NCI-H1417 (cell line): ENCODE measurements around the gene FGFRL1.
"Not testable (repeated sequence)": the region's sequence is repeated elsewhere in the genome, so short reads cannot be mapped to it uniquely, and the experiment has no call there.

Source experiments
- DNase-seq, 3 experiments: peaks; one replicate each; lab custom pipeline; 2025; lab: John Stamatoyannopoulos, UW

FGFRL1 gene

DNA sequence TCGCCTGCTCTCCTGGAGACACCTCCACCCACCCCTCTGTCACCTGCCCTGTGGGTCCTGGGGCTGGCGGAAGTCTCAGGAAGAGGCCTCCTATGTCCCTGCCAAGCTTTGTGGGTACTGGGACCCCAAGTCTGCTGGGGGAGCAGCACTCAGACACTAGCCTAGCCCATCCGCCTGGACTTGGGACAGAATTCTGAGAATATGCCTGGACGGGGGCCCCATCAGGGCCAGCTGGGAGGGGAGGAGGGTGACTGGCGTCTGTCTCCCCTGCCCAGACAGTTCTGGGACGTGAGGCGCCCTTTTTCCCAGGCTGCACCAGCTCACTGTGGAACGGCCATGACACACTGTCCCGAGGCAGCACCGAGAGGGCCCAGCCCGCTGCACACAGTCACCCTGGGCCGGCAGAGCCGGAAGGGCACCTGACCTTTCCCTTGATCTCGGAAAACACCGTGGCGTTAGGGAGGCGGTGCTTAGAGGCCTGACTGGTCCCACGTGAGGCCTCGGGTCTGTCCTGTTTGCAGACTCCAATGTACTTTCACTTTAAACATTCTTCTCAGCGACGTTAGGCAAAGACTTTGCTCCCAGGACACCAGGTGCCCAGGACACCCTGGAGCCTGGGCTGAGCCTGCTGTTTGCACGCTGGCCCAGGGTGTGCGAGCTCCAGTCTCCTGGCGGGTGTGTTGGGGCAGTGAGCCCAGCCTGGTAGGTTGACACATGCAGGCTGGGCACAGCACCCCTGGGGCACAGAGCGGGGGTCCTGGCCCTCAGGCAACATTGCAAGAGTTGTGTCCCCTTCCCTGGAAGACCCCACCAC, 18.9 kb upstream of the FGFRL1 start:
- DNase-seq = no peak

DNA sequence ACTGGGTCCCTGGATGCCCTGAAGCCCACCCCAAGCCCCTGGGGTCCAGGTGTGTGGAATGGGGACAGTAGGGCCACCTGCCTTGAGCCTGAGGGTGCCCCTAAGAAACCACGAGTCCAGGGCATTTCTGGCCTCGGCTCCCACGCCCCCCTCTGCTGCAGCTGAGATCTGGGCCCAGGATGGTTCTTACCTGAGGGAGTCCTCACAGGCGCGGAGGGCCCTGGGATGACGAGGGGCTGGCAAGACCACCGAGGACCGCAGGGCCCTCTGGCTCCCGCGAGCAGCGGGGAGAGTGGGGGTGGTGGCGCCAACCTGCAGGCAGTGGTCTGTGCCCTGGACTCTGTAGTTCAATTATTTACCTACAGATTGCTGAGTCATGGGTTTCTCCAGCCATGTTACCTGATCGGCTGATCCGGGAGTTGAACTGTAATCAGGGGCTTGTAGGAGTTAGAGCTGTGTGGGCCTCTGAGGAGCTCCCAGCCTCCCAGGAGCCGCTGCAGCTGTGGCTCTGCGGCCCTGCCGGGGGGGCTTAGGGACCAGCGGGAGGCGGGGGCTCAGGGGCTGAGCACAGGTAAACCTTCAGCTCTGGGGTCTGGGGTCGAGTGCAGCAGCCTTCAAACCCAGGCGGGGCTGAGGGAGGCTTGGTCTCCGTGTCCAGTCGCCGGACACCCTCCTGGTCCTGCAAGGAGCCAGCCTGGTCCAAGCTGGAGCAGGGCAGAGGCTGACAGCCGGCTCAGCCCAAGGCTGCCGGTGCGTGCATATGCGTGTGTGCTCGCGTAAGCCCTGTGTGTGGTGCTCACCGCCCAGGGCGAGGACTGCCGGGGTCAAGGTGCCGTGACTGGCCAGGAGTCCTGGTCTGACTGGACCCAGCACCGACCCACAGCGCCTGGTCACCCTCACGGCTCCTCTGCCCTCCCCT, 18.1 kb upstream of the FGFRL1 start, which contains the start of gene SLC26A1:
Gene SLC26A1, minus strand, starts transcription at position 294 of the 919 bp plus-strand sequence. CDS start 1,701 bp downstream, outside the sequence.
- DNase-seq = no peak

DNA sequence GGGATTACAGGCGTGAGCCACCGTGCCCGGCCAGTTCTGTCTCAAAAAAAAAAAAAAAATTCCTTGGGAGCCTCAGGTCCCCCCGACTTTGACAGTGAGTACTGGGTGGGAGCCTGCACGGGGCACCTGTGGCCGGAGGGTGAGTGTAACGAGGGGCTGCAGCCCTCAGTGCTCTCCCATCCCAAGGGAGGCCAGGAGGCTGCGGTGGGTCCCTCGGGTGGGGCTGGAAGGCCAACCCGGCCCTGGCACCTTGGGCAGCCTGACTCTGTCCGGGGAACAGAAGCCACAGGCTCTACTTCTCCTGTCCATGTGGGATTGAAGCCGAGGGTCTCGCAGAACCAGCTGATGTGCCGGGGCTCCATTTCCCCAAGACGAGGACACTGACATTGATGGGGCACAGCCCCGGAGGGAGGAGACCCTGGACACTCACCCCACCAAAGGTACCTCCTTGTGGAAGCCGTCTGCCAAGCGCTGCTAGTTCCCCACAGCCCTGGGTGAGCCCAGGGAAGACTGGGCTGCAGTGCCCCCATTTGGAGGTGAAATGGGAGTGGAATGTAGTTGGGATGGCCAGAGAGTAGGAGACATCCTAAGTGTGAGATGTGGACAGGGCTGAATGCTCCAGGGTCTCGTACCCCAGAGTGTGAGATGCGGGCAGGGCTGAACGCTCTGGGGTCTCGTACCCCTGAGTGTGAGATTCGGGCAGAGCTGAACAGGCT, 16.0 kb upstream of the FGFRL1 start:
- no peak for DNase-seq

DNA sequence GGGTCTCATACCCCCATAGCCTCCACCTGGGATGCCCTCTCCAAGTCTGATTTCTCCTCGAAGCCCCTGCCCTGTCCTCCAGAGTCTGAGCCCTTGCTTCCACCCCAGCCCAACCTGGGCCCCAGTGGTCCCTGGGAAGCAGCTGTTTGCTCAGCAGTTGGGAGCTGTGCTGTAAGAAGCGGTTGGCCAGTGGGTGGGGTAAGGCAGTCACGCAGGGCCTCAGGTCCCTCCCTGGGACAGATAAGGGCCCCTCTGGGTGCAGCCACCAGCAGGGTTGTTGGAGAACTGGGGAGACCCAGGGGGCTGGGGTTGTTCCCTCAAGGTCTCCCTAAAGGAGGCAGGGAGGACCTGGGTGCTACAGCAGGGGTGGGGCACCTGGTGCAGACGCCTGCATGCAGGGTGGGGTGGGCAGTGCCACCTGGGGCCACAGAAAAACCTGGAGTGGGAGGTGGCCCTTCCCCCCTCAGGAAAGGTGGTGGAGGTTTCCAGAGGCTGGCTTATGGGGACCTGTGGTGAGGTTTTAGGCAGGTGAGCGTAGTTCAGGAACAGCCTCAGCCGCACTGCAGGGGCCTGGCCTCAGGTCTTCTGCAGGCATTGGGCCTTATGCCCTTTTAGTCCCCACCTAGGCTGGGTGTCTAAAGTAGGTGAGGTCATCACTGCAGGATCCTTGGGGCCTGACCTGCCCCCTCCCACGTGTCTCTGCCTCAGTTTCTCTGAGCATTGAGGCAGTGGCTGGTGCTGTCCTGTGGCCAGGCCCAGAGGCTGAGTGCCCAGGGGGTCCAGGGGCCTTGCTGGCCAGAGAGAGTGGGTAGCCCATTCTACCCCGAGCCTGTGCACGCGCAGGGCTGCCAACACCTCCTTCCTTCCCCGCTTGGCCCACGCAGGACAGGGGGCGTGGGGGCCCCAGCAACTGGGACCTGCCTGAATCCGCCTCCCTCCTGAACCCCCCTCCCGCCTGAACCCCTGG, 15.1 kb upstream of the FGFRL1 start:
- no peak for DNase-seq

DNA sequence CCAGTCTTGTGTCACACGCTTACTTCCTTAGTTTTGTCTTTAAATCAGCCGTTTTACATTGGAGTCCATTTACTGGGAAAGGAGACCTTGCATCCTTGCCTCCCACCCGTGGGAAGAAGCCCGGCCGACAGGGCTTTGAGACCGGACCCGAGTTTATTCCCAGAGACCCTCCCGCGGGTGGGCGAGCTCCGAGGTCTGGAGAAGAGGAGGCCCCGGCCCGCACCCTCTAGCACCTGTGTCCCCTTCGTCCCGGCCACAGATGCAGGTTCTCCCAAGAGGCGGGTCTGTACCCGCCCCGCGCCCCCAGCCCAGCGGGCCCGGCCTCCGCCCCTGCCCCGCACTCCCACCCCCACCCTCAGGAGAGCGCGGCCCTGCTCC, 14.4 kb upstream of the FGFRL1 start:
- no peak for DNase-seq

DNA sequence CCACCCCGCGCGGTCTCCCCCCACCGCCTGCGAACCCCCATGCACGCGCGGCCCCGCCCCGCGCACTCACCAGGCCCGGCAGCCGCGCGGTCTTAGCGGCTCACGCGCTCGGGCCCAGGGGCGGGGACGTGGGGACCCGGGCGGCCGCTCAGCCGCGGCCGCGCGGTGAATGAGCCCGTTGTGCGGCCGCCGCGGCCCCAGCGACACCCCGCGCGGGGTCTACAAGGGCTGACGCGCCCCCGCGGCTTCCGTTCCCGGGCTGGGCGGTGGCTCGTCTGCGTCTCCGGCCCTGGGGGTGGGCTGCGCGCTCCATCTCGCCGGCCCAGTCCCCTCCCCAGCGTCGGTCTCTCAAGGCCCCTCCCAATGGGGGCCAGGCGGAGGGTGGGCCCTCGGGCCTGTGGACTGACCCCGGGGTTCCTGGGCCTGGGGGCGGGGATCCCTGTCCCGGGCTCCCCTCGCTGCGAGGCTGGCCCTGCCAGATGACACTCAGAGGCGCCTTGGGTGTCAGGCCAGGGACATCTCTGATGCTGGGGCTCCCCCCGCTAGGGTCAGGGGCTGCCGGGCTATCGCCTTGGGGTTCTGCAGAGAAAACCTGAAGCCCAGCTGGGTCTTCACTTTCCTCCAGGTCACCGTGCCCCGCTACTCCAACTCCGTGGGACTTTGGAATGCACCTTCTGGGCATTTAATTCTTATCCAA, 13.9 kb upstream of the FGFRL1 start:
- DNase-seq = peak in 2 of 3 experiments; percentile 37 to 38

DNA sequence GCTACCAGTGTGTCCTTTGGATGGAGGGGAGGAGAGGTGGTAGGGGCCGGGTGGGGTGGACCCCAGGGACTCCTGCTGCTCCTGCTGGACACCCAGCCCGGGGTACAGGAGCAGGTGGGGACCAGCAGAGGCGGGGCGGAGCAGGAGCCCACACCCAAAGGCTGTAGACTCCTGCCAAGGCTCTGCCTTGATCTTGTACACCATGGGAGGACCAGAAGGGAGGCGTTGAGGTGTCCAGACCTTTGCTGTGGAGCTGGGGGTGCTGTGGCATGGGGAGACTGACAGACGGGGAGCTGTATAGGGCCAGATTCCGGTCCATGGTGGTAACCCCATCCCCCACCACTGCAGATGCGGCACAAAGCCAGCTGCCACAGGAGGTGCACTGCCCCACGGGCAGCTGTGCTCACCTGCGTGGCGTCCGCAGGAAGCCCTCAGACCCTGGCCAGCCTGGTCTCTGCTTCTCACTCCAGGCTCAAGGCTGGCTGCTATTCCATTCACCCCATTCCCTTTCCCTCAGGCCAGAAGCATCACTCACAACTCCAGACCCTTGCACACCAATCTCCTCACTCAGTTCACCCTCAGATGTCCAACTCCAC, 13.2 kb upstream of the FGFRL1 start:
- DNase-seq = peak in 1 of 3 experiments; percentile 29

DNA sequence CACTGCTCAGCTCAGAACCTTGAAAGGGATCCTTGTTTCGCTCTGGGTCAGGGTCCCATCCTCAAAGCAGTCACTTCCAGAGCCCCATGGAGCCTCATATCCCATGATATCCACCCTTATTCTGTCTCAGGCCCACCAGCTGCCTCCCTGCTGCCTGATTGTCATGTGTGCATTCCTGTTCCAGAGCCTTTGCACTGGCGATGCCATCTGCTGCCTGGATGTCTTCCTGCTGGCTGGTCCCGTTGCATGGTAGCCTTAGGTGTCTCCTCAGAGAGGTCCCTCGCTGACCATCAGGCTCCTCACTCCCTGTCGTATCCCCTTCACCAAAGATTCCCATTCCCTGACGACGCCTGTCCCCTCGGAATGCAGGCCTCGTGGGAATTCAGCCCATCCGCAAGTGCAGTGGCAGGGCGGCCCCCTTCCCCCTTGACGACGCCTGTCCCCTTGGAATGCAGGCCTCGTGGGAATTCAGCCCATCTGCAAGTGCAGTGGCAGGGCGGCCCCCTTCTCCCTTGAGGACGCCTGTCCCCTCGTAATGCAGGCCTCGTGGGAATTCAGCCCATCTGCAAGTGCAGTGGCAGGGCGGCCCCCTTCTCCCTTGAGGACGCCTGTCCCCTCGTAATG, 12.1 kb upstream of the FGFRL1 start:
- DNase-seq = not testable (repeated sequence)

DNA sequence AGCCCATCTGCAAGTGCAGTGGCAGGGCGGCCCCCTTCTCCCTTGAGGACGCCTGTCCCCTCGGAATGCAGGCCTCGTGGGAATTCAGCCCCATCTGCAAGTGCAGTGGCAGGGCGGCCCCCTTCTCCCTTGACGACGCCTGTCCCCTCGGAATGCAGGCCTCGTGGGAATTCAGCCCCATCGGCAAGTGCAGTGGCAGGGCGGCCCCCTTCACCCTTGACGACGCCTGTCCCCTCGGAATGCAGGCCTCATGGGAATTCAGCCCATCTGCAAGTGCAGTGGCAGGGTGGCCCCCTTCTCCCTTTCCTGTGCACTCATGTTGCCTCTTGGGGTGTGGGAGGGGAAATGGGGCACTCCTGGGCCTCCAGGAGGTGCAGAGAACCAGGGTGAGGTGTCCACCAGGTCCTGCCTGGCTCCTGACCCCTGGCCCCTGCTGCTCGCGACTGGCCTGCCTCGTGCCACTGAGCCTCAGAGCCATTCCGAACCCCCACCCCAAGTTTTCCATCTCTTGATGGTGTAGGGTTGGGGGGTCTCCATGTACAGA, 11.5 kb upstream of the FGFRL1 start:
- no peak for DNase-seq

DNA sequence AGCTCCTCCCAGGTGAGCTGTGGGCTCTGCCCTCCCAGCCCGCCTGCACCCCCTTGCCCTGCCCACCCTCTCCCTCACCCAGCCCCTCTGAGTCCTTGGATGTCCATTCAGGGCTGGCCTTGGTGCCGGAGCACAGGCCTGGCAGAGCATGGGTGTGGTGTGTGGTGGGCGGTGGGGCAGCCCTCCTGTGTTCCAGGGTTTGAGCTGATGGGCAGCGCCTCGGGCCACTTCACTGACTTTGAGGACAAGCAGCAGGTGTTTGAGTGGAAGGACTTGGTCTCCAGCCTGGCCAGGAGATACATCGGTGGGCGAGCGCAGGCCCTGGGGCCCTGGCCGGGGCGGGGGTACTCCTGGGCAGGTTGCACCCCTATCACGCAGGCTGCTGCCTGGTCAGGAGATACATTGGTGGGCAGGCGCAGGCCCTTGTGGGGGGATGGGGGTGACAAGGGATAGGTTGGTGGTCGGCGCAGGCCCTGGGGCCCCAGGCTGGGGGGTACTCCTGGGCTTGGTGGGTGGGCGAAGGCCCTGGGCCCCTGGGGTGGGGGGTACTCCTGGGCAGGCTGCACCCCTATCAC, 10.7 kb upstream of the FGFRL1 start:
- DNase-seq = no peak

DNA sequence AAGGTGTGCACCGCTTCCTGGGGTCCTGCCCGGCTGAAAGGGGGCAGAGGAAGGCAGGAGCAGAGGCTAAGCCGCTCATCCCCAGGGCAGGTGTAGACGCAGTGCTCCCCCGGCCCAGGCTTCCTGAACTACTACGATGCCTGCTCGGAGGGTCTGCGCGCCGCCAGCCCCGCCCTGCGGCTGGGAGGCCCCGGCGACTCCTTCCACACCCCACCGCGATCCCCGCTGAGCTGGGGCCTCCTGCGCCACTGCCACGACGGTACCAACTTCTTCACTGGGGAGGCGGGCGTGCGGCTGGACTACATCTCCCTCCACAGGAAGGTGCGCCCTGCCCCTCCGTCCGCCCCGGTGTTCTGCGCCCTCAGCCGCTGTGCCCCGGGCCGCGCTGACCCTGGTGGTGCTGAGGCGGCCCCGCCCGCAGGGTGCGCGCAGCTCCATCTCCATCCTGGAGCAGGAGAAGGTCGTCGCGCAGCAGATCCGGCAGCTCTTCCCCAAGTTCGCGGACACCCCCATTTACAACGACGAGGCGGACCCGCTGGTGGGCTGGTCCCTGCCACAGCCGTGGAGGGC, 9.8 kb upstream of the FGFRL1 start:
- DNase-seq = no peak

DNA sequence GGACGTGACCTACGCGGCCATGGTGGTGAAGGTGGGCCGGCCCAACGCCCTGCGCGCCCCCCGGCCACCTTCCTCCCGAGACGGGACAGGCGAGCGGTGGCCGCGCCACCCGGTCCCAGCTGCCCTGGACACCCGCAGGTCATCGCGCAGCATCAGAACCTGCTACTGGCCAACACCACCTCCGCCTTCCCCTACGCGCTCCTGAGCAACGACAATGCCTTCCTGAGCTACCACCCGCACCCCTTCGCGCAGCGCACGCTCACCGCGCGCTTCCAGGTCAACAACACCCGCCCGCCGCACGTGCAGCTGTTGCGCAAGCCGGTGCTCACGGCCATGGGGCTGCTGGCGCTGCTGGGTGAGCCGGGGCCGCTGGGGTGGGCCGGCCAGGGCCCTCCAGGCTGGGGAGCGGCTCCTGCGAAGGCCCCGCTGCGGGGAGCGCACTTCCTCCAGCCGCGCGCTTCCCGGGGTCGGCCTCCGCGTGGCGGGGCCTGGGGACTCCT, 9.2 kb upstream of the FGFRL1 start:
- DNase-seq = no peak

DNA sequence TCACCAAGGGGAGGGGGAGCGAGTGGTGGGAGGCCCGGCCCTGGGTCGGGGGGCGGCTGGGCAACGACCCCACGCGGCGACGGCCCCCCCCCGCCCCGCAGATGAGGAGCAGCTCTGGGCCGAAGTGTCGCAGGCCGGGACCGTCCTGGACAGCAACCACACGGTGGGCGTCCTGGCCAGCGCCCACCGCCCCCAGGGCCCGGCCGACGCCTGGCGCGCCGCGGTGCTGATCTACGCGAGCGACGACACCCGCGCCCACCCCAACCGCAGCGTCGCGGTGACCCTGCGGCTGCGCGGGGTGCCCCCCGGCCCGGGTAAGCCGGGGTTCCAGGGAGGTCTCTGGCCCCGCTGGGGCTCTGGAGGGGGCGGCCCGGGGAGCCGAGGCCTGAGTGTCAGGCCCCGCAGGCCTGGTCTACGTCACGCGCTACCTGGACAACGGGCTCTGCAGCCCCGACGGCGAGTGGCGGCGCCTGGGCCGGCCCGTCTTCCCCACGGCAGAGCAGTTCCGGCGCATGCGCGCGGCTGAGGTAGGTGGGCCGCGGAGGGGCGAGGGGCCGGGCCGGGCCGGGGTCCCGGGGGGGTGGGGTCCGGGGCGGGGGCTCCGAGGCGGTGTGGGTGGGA, 8.7 kb upstream of the FGFRL1 start:
- DNase-seq = no peak

DNA sequence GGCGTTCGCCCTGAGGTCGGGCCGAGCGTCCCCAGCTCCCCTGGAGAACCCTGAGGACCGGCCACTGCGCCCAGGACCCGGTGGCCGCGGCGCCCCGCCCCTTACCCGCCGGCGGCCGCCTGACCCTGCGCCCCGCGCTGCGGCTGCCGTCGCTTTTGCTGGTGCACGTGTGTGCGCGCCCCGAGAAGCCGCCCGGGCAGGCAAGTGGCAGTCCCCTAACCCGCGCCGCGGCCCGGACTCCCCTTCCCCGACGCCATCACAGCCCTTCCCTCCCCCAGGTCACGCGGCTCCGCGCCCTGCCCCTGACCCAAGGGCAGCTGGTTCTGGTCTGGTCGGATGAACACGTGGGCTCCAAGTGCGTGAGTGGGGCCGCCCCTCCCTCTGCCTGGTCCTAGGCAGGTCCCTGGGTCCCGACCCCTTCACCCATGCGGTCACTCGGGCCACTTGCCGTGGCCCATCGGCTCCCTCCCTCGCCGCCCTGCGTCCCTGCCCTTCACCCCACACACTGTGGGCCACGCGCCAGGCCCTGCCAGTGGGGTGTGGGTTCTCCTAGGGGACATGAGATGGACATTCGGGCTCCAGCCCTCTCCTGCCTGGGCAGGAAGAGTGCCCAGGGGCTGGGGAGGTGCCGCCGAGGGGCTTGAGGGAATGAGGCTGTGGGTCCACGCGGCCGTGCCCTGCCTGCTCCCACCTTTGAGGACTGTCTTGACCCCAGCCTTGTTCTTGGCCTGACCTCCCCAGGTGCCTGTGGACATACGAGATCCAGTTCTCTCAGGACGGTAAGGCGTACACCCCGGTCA, 8.0 kb upstream of the FGFRL1 start:
- DNase-seq = no peak

DNA sequence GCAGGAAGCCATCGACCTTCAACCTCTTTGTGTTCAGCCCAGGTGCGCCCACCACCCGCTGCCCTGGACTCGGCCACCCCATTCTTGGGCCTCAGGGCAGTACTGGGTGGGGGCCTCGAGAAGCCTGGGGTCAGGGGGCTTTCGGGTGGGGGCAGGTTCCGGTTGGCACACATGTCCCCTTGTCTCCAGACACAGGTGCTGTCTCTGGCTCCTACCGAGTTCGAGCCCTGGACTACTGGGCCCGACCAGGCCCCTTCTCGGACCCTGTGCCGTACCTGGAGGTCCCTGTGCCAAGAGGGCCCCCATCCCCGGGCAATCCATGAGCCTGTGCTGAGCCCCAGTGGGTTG, 7.4 kb upstream of the FGFRL1 start:
- no peak for DNase-seq

DNA sequence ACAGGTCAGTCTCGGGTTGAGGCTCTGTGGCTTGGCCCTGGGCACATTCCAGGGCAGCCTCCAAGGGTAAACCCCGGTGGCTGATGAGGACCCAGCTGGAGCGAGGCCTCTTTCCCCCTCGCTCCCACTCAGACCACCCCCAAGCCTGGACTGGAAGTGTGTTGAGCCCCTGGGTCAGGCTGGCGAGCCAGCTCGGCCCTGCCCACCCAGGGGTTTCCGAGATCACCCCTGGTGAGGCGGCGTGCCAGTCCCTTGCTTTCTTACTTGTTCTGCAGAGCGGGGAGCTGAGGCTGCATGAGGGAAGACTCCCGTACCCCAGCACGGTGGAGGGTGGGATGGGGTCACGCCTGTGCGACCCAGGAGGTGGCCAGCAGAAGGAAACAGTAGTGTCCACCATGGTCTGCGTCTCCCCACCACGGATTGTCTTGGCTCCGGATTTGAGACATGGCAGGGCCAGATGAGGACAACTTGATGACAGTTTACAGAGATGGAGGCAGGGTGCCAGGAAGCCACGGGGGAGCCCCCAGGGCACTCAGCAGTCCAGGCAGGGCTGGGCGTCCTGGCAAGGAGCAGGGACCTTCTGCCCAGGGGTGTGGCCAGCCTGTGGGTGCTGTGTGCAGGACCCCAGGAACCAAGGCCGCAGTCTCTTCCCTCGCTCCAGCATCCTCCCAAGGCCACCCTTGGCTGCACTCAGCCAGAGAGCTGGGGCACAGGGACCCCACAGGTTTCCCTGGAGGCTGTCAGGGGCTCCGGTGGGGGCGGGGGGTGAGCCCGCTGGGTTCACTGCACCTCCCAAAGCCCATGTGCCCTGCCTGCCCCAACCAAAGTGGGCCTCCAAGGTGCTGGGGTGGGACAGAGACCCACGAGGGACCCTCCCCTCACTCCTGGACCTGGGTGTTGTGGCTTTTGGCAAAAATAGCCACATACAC, 6.6 kb upstream of the FGFRL1 start:
- DNase-seq = no peak
